Suppressor macrophage treated with lipopolysaccharide for 1 hour (primary cell): ENCODE measurements around the gene GBA3.

Experiments
- DNase-seq, 3 donors: peaks; one replicate each; pipeline ENCODE4 v3.0.0-alpha.2; 2020 to 2022

GBA3 gene

DNA sequence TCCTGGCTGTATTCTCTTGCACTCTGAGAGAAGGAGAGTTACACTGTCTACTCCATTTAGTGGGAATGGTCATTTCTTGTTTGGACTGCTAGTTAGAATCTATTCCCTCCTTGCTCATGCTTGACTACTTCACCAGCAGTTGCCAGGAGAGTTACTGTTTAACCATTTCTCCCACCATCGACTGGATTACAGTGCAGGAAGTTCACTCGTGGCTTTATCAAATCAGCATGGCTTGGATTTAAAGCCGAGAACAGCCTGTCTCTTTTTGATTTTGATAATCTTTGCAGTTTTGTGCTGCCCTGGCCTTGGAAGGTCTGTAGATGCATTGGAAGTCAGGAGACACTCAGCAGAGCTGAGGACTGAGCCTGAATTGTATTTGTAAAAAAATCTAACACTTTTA, 3.2 kb downstream of the GBA3 start:
- DNase-seq = no peak

DNA sequence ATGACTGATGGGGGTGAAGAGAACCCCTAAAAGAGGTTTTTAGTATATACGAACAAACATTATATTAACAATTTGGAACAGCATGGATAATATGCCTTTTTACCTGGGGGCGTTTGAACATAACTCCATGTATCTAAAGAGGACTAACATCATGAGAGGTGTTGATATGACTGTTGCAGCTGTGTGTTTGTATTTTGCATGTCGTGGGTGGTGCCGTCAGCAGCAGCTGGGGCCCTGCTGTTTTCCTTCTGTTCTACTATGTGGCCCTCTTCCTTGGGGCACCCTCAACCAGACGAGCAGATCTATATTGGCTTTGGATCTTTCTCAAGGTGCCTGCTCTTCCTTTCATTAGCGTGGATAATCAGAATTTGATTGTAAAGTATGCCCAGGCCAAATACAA, 11.2 kb downstream of the GBA3 start:
- no peak for DNase-seq

DNA sequence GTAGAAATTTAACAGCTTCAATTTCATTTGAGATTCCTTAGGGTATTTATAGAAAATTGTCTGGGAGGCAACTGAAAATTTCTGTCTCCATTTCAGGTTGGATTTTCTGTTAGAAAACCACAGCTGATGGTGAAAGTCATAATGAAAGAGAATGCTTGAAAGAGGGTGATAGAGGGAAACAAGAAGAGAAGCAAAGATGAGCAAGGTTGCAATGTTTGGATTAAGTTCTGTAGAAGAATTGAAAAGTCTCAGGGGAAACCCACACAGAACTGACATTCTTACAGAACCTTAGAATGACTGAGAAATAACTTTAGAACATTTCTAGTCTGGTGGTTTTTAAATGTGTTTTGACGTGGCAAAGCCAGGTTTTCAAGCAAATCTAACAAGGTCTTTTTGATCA, 14.7 kb downstream of the GBA3 start:
- no peak for DNase-seq

DNA sequence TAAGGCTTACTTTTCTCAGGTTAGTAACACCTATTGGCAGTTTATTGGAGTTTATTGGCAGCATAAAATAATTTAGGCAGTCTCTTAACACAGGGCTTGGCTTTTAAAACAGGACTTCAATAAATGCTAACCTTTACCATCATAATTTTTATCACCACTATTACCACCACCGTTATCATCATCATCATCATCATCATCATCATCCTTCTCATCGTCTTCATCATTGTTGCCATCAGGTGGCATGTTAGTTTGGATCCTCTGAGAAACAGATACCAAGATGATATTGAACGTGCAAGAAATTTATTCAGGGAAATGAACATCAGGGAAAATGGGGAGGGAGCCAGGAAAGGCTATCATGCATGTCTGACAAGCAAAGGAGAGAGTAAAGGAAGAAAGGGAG, 16.2 kb downstream of the GBA3 start:
- no peak for DNase-seq

DNA sequence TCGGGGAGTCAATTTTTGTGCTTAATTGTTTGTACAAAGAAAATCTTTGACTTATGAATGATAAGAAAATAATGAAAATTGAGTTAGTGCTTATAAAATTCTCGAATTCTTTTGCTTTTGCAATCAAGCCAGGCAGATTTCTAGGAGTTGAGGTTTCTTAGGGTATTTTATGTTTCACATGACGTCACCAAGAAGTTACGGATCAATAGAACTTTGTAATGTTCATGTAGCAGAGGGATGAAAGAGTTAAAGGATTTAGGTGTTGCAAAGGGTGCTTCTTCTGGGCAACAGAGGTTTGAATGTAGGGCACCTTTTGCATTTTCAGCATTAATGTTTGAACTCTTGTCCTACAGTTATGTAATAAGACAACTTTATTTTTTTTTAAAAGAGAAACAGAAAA, 19.4 kb downstream of the GBA3 start:
- DNase-seq = no peak

DNA sequence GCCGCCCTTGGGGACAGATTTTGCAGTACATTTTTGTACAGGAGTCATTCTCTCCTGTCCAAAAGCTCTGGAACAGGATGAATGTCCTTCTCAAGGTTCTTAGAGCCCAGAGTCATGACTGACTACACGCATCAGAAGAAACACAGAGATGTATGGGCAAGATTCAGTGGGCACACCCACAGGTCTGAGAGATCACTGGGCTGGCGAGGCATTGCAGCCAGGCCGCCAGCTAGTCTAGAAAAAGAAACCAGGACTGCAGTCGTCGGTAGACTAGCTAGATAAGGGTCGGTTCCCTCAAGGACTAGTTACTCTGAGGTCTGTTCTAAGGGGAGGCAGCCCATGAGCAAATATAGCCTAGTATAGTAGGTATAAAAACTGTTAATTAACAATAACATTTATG, 19.8 kb downstream of the GBA3 start:
- DNase-seq = no peak

DNA sequence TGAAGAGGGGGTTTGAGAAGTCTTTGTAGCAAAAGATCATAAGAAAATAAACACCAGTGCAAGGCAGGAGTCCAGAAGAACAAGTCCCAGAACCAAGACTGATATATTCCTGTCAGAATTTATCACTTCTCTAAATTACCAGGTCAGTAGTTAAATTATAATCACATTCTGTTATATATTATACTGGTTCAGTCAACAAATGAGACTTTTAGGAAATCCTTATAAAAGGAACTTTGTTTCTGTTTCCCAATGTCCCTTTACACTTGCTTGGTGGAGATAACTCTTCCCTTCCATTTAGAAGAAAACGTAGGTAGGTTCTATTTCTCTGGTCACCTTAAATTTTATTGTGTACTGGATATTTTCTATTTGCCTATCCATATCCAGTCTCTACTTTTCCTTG, 21.1 kb downstream of the GBA3 start:
- DNase-seq = no peak

DNA sequence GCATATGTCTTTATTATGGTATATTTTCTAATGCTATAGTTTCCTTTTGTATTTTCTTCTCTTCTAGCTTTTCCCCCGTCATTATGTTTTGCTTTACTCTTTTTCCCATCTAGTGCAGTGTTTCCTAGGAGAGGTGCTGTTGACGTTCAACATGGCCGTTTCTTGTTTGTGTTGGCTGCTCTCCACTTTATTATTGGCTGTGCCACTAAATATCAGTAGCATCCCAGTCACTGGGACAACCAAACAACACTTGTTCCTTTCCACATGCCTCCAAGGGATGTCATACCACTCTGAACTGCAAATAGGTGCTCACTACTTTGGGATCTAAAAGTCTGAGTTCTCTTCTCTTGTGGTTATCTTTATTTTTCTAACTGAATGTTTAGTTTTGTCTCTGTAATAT, 26.5 kb downstream of the GBA3 start:
- no peak for DNase-seq

DNA sequence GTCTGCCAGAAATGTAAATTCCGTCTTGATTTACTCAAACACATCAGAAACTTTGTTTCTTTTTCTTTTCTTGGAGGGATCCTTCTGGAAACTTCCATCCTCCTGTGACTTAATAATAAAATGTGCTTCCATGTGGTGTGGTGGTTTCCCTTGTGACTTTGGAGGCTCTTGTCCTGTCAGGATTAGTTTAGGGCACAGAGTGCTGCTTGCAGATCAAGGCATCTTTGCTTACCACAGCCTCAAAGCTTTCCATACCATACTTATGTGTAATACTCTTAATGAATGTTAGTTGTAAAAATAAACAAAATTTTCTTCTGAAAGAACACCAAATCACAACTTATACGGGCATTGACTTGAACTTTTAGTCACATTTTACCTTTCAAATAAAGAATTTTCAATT, 27.4 kb downstream of the GBA3 start:
- DNase-seq = no peak

DNA sequence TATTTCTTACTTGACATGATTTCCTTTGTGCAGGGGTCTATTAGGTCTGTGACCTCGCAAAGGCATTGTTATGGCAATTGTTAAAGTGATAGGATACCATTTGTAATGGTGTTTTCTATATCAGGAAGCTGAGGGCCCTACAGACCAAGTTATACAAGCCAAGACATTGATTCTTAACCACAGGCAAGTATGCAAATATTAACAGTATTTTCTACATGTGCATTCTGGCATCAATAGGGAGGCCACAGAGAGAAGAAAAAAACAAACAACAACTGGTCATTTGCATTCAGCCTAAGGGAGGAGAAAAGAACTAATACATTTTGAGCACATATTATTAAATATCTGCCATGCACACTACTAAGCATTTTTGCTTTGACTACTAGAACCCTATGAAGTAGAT, 28.5 kb downstream of the GBA3 start:
- no peak for DNase-seq

DNA sequence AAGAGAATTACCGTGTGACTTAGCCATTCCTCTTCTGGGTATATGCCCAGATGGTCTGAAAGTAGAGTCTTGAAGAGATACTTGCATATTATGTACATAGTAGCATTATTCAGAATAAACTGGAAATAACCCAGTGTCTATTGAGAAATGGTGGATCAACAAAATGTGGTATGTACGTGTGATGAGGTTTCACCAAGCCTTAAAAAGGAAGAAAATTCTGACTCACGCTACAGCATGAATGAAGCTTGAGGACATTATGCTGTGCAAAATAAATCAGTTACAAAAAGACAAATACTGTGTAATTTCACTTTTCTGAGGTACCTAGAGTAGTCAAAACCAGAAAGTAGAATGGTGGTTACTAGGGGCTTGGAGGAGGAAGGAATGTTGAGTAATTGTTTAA, 37.3 kb downstream of the GBA3 start:
- no peak for DNase-seq

DNA sequence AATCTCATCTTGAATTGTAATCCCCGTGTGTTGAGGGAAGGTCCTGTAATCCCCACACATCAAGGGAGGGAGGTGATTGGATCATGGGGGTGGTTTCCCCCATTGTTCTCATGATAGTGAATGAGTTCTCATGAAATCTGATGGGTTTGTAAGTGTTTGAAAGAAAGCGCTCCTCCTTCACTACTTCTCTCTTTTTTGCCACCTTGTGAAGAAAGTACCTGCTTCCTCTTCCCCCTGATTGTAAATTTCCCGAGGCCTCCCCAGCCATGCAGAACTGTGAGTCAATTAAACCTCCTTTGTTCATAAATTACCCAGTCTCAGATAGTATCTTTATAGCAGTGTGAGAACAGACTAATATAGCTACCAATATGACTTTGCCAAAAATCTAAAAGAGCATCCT, 41.1 kb downstream of the GBA3 start:
- DNase-seq = no peak

DNA sequence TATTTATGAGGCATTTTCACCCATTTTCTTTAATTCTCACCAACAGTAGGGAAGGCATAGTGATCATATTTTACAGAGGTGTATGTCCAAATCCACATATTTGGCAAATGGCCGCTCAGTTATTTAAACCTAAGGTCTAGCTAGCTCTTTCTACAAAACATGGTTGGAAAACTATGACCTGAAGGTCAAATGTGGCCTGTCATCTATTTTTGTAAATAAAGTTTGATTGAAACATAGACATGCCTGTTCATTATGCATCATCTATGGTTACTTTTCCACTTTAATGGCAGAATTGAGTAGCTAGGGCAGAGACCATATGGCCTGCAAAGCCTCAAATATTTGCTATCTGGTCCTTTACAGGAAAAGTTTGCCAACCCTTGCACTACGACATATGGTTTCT, 44.2 kb downstream of the GBA3 start:
- no peak for DNase-seq

DNA sequence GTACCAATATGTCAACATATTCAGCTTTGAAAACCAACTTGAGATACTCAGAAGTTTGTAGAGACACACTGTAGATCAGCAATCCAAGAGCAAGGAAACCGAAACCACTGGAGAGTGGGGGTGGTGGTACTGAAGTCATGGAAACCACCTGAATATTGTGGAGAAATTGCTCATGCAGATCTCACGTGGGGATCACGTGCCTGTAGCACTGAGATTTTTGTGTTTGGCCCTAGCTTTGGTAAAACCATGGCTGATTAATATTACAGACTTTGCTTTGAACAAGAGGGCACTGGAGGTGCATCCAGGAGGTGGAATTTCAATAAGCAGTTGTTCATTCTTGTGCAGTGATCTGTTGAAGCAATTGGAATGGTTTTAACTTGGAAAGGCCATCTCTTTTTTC, 47.2 kb downstream of the GBA3 start:
- DNase-seq = peak; percentile 5 to 32 (median 26)

DNA sequence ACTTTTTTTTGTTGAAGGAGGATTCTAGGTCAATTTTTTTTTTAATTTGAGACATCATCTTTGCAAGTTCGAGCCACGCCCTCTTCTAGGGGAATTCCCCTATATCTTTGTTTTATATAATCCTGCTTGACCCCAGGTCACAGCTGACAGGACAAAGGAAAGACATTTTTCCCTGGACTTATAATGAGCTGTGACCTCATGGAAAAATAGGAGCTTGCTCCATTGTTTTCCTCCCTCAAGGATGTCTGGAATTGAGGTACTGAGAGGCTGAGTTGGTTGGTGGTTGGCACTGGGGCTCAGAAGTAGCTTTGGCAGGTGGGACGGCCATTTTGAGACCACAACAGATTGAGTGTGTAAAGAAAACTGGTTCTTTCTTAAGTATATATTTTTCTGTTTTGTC, 49.0 kb downstream of the GBA3 start:
- DNase-seq = no peak

DNA sequence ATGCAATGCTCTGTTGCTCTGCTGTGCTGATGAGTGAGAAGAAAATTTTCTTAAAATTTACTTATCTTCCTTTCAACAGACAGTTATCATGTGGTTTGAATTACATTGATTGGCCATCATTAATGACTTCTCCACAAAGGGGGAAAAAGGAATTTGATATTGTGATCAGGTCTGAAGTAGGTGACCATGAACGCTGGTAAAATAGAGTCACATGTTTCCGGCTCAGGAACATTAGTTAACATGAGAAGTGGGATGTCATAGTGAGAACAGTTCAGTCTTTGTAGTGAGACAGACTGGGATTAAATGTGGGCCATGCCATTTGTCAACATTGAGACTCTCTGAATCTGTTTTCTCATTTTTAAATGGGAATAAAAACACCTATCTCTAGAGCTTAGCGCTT, 50.6 kb downstream of the GBA3 start:
- DNase-seq = no peak

DNA sequence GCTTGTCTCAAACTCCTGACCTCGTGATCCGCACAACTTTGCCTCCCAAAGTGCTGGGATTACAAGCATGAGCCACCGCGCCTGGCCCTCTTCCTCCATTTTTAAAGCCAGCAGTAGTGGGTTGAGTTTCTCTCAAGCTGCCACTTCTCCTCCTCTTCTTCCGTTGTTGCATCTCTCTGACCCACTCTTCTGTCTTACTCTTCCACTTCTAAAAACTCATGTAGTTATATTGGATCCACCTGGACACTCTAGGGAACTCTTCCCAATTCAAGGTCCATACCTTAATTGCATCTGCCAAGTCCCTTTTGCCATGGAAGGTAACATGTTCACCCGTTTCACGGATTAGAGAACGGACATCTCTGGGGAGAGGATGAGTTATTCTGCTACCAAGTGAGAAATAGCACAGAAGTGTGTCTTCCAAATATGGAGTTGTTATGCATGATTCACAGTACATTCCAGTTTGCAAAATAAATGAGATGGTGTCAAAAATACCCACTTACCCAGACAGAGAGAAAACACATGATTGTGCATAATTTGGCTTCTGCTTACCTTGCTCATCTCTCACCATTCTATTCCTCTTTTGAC, 51.8 kb downstream of the GBA3 start:
- DNase-seq = no peak

DNA sequence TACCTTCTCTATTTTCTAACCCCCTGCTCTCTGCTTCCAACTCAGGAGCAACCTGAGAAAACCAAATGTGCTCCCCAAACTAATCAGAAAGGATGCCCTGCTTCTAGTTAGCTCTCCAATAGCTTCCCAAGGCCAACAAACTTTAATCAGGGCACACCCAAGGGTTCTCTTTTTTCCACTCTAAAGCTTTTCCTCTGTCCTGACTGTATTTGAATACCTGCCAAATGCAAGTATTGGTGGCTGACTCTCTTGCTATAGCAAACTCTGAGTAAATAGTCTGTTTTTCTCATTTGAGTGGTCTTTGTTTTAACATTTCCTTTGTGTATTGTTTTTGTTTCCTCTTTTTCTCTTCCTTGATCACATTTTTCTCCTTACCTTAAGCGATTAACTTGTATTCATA, 52.5 kb downstream of the GBA3 start:
- DNase-seq = no peak

DNA sequence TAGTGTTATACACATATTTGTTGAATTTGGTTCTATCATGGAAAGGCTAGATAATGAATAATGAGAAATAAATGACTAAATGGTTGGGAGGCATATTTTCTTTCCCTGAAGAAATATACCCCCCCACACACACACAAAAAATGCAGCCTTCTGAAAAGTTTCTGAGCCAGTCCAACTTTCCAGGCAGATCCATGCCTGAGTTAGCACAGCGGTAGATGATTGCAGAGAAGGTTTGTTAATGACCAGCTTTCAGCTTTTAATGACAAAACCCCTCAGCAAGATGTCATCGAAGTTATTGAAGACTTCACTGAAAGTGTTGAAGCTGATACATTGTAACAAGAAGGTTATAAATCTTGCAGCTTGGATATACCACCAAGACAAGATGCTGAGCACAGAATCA, 61.4 kb downstream of the GBA3 start:
- DNase-seq = no peak

DNA sequence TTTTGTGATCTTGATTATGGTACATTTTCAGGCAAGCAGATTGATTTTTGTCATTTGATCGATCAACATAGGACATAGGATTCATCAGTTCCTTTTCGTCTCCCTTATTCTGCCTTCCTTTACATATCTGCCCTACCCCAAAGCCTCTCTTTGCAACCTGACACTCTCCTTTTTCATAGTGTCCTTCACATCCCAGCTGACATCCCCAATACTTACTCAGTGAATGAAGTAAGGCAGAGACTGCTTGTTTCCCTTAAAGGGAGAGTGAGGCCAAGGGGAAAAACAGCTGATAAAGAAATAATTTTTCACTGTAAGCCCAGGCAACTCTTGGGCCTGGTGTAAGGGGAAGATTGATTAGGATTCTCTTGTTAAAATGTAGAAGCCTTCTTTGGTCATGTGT, 69.8 kb downstream of the GBA3 start:
- no peak for DNase-seq

DNA sequence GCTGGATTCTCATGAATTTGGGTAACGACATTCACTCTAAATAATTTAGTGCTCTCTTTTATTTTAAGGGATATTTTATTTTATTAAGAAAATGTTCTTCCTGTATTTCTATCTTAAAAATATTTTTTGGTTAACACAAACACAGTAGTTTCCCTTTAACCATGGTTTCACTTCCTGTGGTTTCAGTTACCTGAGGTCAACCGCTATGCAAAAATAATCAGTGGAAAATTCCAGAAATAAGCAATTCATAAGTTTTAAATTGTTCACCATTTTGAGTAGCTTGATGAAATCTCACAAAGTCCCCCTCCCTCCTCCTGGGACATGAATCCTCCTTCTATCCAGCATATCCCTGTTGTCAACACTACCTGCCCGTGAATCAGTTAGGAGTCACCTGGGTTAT, 71.4 kb downstream of the GBA3 start:
- peak in 2 of 3 donors; percentile 3 to 23 for DNase-seq

DNA sequence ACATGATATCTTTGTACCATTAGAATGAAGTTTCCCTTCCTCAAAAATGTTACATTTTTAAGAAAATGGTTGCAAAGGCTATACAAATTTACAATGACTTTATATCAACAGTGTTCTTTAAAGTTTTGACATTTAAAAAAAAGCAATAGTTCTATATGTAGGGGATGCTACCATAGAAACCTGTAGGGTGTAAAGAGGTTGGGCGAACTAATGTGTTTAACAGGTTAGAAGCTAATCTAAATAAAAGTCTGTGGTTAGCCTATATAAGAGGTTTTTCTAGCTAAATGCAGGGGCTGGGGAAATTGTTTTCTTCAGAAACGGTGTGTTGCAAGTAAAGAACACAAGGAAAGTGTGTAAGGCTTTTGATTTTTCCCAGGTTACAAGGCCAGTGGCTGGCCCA, 73.3 kb downstream of the GBA3 start:
- DNase-seq = no peak

DNA sequence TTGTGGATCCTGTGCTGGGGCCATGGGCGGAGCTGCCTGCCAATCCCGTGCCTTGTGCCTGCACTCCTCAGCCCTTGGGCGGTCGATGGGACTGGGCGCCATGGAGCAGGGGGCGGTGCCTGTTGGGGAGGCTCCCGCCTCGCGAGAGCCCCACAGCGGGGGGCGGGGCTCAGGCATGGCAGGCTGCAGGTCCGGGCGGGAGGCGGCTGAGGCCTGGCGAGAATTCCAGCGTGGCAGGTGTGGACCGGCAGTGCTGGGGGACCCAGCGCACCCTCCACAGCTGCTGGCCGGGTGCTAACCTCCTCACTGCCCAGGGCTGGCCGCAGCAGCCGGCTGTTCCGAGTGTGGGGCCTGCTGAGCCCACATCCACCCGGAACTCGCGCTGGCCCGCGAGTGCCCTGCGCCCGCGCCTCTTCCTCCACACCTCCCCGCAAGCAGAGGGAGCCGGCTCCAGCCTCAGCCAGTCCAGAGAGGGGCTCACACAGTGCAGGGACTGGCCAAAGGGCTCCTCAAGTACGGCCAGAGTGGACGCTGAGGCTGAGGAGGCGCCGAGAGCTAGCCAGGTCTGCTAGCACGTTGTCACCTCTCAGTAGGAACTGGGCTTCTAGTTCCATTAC, 85.9 kb downstream of the GBA3 start:
- DNase-seq = no peak

DNA sequence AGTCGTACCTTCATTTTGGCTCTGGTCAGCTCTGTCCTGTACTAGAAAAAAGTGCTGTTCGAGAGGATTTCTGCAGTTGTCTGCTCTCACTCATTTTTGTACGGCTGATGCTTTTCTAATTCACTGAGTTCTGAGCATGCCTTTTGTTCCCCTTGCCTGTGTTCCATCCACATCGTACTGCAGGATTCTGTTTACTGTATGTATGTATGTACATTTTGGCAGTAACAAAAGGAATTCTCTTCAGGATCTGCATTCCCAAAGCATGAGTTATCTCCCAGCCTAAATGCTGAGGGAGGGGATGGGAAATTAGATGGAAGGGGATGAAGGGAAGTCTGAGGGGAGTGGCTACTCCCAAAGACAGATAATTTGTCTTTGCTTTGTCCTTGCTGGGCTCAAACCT, 87.6 kb downstream of the GBA3 start:
- DNase-seq = no peak

DNA sequence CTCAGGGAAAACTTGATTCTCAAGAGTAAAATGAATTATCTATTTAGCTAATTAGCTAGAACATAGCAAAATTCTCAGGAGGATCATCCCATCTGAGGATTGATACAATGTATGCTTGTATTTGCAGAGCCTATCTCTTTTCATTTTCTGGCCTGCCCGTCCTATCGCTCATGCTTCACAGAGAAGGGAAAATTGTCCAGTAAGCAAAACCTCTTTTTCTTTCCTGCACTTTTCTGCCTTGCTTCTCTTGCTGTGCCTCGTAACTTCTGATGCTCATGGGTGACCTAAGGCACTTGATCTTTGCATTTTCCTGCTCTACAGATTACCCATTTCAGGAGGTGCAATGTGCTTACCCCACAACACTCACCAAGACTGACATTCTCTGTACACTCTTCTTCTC, 88.1 kb downstream of the GBA3 start:
- no peak for DNase-seq
